Ishikawa (cell line): ENCODE measurements around the gene CNOT6.

Experiments
- CEBPB ChIP-seq: IDR thresholded peaks from 2 replicates; pipeline ENCODE4 v1.6.1; 2012
- CREB1 ChIP-seq: IDR thresholded peaks from 2 replicates; pipeline ENCODE4 v1.6.1; 2012; ENCODE audit warnings: low read depth
- EGR1 ChIP-seq: IDR thresholded peaks from 2 replicates; pipeline ENCODE4 v1.6.1; 2012
- EP300 ChIP-seq: IDR thresholded peaks from 2 replicates; pipeline ENCODE4 v1.6.1; 2012; ENCODE audit warnings: borderline replicate concordance
- FOXM1 ChIP-seq: IDR thresholded peaks from 2 replicates; pipeline ENCODE4 v1.6.1; 2012; ENCODE audit warnings: low read depth, borderline replicate concordance
- NFIC ChIP-seq: IDR thresholded peaks from 2 replicates; pipeline ENCODE4 v1.6.1; 2012
- RAD21 ChIP-seq: IDR thresholded peaks from 2 replicates; pipeline ENCODE4 v1.6.1; 2012; ENCODE audit warnings: low read depth
- TAF1 ChIP-seq: IDR thresholded peaks from 2 replicates; pipeline ENCODE4 v1.6.1; 2012; ENCODE audit warnings: low read depth, mild to moderate bottlenecking
- TCF12 ChIP-seq: IDR thresholded peaks from 2 replicates; pipeline ENCODE4 v1.6.1; 2012; ENCODE audit warnings: low read depth
- TEAD4 ChIP-seq: IDR thresholded peaks from 2 replicates; pipeline ENCODE4 v1.6.1; 2012
- YY1 ChIP-seq: IDR thresholded peaks from 2 replicates; pipeline ENCODE4 v1.6.1; 2012; ENCODE audit warnings: low read depth
- ZBTB7A ChIP-seq: IDR thresholded peaks from 2 replicates; pipeline ENCODE4 v1.6.1; 2012; ENCODE audit warnings: low read depth
- TF ChIP-seq, protein P1 (sequence below): IDR thresholded peaks from 2 replicates; pipeline ENCODE4 v1.6.1; 2012
- TF ChIP-seq, protein P2 (sequence below): IDR thresholded peaks from 2 replicates; pipeline ENCODE4 v1.6.1; 2012
- TF ChIP-seq, protein P3 (sequence below): IDR thresholded peaks from 2 replicates; pipeline ENCODE4 v1.6.1; 2012; ENCODE audit warnings: low read depth, mild to moderate bottlenecking

Gene CNOT6

DNA sequence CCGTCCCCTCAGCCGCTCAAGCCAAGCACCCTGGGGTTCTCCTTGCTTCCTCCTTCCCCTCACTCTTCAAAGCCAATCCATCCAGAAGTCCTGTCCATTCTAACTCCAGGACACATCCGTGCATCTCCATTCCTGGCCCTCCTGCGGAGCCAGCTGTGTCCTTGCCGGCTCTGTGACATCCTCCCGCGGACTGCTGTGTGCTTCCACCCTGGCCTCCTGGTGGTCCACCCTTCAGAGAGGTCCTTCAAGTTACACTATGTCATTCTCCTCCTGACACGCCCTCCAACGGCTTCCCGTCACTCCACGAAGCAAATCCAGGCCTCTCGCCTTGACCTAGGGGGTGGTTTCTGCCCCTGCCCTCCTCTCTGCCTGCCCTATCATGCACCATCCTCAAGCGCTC is 110.1 kb downstream of the CNOT6 start:
- TF ChIP-seq, protein P1, sequence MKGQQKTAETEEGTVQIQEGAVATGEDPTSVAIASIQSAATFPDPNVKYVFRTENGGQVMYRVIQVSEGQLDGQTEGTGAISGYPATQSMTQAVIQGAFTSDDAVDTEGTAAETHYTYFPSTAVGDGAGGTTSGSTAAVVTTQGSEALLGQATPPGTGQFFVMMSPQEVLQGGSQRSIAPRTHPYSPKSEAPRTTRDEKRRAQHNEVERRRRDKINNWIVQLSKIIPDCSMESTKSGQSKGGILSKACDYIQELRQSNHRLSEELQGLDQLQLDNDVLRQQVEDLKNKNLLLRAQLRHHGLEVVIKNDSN: no peak
- no peak for TF ChIP-seq CEBPB
- no peak for TF ChIP-seq TAF1
- no peak for TF ChIP-seq CREB1
- TF ChIP-seq RAD21: no peak

DNA sequence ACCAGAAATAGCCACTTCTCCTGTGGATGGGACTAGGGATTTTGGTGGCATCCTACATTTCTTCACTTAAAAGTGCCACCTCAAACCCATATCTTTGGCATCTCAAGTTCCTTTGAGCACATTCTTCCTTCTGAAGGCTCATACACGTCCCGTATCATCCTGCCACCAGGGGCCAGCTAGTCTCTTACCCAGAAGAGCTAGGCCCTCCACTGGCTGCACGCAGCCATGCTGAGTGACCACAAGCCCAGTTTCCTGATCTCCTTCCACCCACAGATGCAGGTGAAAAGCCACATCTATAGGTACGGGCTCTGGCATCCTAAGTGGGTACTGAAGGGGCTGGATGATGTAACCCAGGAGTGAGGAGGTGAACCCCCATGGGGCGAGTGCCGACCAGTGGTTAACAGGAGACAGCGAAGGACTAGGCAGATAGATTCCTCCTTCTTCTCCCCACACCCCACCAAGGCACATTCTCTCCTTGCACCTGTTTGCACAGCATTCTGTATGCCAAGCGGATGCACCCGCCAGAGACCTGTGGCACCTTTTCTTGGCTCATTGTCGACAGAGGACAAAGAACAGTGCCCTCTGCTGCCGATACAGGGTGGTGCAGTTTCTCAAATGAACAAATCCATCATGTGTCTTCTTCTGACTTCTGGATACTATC is 111.5 kb downstream of the CNOT6 start:
- TF ChIP-seq, protein P2, sequence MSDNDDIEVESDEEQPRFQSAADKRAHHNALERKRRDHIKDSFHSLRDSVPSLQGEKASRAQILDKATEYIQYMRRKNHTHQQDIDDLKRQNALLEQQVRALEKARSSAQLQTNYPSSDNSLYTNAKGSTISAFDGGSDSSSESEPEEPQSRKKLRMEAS: no peak
- TF ChIP-seq RAD21: peak; percentile 62

DNA sequence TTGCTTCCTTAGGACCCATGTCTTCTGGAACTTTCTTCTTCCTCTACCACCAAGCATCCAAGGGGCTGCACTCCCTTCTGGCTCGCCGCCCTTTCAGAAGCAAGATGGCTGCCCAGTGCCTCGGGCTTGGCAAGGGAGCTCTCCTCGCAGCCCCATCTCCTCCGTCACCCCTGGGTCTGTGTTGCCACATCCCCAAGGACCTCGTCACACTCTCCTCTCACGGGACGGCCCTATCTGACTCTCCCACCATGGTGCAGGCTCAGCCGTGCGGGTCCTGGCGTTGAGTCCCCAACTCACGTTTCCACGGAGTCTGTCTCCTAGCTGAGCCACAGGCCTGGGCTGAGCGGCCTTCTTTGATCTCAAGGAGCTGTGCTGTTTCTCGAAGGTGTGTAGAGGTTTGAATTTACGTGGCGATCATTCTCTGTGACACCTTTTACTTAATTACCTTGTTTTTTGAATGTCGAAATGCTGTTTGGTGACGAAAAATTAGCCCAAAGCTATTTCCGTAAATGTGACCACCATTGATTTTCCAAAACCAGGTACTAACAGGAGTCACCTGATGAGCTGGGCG is 112.1 kb downstream of the CNOT6 start:
- TF ChIP-seq EP300 (no peak), CREB1 (no peak), TEAD4 (no peak), EGR1 (no peak), TCF12 (no peak), CEBPB (no peak), NFIC (no peak), ZBTB7A (no peak)
- TF ChIP-seq, protein P2: no peak
- TF ChIP-seq, protein P1: no peak

DNA sequence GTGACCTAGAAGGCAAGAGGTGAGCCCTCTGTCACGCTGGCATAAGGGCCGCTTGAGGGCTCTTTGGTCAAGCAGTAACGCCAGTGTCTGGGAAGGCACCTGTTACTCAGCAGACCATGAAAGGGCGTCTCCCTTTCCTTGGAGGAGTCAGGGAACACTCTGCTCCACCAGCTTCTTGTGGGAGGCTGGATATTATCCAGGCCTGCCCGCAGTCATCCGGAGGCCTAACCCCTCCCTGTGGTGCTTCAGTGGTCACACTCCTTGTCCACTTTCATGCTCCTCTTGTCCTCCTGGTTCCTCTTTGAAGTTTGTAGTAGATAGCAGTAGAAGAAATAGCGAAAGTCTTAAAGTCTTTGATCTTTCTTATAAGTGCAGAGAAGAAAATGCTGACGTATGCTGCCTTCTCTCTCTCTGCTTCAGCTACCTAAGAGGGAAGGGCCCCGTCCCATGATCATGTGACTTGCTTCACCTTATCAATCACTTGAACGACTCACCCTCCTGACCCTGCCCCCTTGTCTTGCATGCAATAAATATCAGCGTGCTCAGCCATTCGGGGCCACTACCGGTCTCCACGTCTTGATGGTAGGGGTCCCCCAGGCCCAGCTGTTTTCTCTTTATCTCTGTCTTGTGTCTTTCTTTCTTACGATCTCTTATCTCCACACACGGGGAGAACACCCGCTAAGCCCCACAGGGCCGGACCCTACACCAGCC is 113.8 kb downstream of the CNOT6 start:
- TF ChIP-seq FOXM1: no peak
- TF ChIP-seq, protein P1: 0 out of 2 replicates have a peak, but pooled peaks have one; percentile 35

DNA sequence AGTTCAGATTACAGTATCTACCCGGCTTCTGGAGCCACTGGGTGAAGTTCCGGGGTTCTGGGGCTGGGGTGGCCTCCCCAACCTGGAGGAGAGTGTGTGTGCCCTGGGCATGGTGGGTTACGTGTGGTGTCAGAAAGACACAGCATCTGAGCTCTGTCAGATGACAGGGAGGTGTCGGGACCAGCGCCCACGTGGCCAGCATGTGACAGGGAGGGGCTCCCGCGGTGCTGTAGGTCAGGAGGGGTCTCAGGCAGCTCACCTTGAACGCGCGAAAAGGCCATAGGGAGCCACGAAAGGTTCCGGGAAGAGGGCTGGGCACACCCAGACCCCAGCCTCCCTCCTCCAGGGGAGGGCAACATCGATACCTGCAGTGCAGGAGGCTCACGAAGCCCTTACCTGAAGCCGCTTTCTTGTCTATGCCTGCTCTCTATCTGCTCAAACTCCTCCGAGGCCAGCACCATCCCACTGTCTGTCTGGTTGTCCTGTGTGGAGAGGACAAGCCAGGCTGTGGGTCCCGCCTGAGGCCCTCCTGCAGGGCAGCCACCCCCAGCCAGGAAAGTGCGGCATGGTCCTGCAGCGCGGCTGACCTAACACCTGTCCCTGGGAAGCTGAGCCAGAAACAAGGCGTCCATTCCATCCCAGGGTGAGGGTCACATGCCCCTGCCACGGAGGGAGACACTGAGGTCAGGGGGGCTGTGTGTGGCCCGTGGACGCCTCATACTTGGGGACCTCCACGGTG is 114.6 kb downstream of the CNOT6 start:
- TF ChIP-seq FOXM1 (no peak), CEBPB (no peak), TCF12 (no peak), TEAD4 (no peak), EGR1 (no peak), RAD21 (no peak), YY1 (no peak), TAF1 (no peak), EP300 (no peak), NFIC (no peak)
- TF ChIP-seq, protein P1: no peak
- TF ChIP-seq, protein P2: no peak

DNA sequence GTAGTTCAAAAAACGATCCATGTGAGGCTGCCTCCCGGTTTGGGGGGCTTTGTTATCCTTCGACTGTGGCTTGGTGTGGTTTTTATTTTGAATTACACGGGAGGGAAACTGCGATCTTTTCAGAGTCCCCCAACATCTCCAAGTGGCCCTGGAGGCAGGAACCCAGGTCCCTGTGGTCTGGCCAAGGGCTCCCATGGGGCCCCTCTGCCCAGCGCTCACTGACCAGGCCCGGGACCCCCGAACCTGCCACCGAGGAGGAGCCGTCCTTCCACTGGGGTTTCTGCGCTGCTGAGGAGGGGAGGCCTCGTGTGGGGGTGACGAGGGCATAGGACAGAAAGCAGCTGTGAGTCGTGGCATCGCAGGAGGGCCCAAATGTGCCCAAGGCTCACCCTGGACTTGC is 115.2 kb downstream of the CNOT6 start:
- no peak for TF ChIP-seq YY1
- no peak for TF ChIP-seq CREB1
- TF ChIP-seq, protein P1: no peak
- TF ChIP-seq NFIC: no peak
- TF ChIP-seq CEBPB: no peak
- no peak for TF ChIP-seq ZBTB7A
- no peak for TF ChIP-seq TCF12
- TF ChIP-seq TEAD4: no peak
- TF ChIP-seq, protein P3, sequence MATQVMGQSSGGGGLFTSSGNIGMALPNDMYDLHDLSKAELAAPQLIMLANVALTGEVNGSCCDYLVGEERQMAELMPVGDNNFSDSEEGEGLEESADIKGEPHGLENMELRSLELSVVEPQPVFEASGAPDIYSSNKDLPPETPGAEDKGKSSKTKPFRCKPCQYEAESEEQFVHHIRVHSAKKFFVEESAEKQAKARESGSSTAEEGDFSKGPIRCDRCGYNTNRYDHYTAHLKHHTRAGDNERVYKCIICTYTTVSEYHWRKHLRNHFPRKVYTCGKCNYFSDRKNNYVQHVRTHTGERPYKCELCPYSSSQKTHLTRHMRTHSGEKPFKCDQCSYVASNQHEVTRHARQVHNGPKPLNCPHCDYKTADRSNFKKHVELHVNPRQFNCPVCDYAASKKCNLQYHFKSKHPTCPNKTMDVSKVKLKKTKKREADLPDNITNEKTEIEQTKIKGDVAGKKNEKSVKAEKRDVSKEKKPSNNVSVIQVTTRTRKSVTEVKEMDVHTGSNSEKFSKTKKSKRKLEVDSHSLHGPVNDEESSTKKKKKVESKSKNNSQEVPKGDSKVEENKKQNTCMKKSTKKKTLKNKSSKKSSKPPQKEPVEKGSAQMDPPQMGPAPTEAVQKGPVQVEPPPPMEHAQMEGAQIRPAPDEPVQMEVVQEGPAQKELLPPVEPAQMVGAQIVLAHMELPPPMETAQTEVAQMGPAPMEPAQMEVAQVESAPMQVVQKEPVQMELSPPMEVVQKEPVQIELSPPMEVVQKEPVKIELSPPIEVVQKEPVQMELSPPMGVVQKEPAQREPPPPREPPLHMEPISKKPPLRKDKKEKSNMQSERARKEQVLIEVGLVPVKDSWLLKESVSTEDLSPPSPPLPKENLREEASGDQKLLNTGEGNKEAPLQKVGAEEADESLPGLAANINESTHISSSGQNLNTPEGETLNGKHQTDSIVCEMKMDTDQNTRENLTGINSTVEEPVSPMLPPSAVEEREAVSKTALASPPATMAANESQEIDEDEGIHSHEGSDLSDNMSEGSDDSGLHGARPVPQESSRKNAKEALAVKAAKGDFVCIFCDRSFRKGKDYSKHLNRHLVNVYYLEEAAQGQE: no peak
- TF ChIP-seq, protein P2: no peak
- TF ChIP-seq EGR1: no peak
- no peak for TF ChIP-seq EP300
- TF ChIP-seq TAF1: no peak
- no peak for TF ChIP-seq RAD21
- no peak for TF ChIP-seq FOXM1
